HUES48 (cell line): ENCODE results near the gene MESP2.

Experiments used
- H3K27ac ChIP-seq: one replicate; pipeline ENCODE4 v1.7.0; 2013; ENCODE audit warnings: low read depth, low read length, inconsistent platforms
- H3K27me3 ChIP-seq: 2 replicates; pipeline ENCODE4 v1.6.1; 2013; ENCODE audit warnings: mild to moderate bottlenecking, low read length; ENCODE audit not compliant: control insufficient read depth, insufficient read depth
- H3K36me3 ChIP-seq: 2 replicates; pipeline ENCODE4 v1.6.1; 2013; ENCODE audit warnings: low read length; ENCODE audit not compliant: control insufficient read depth, insufficient read depth
- H3K4me1 ChIP-seq: 2 replicates; pipeline ENCODE4 v1.6.1; 2013; ENCODE audit warnings: mild to moderate bottlenecking, low read length; ENCODE audit not compliant: control insufficient read depth, insufficient read depth
- H3K4me3 ChIP-seq: 2 replicates; pipeline ENCODE4 v1.5.1; 2013; ENCODE audit warnings: mild to moderate bottlenecking, low read depth, low read length
- H3K9ac ChIP-seq: 2 replicates; pipeline ENCODE4 v1.6.1; 2013; ENCODE audit warnings: mild to moderate bottlenecking, low read depth, low read length, moderate library complexity
- H3K9me3 ChIP-seq: 2 replicates; pipeline ENCODE4 v1.6.1; 2013; ENCODE audit warnings: low read length; ENCODE audit not compliant: control insufficient read depth, insufficient read depth

The MESP2 gene

GRCh38 chr15:89822611-89822950 lies 46.4 kb downstream of the MESP2 start:
- H3K27me3 ChIP-seq: no peaks in the 10 kb centered on the region
- H3K9ac ChIP-seq: no peak overlapping the region
- H3K27ac ChIP-seq: no peak overlapping the region
- no peak overlapping the region for H3K4me3 ChIP-seq
- H3K9me3 ChIP-seq: no peaks in the 10 kb centered on the region
- H3K36me3 ChIP-seq: no peaks in the 10 kb centered on the region
- no peaks in the 10 kb centered on the region for H3K4me1 ChIP-seq

DNA sequence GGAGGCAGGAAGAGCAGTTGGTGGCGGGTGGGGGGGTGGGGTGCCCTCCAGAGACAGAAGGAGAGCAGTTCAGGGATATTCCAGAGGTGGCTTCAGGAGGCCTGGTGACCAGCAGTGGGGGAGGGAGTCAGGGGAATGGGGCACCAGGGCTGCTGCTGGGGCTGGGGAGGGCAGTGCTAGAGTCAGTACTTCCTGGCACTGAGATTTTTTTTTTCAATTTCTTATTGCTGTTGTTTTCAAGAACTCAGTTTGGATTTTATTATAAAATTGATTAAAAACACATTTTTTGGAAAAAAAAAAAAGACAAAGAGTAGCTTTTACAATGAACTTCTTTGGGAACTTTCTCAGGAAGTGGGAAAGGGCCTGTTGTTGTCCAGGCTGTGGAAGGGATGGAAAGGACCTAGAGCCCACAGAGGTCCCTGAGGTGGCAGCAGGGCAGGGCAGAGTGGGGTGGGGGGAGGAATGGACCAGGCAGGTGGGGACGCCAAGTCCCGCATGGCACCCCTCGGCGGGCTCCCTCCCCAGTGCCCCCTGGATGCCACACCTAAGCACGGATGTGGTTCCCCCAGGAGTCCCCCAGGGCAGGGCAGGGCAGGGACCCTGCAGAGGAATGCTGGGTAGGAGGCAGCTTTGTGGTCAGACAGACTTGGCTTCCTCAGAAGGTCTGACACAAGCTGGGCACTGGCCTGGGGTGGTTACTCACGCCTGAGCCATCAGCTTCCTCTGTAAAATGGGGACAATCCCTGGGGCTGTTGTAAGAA lies 47.0 kb downstream of the MESP2 start:
- no peak overlapping the region for H3K27ac ChIP-seq
- no peak overlapping the region for H3K9ac ChIP-seq
- H3K4me3 ChIP-seq: no peak overlapping the region
- no peaks in the 10 kb centered on the region for H3K27me3 ChIP-seq
- no peaks in the 10 kb centered on the region for H3K36me3 ChIP-seq
- H3K4me1 ChIP-seq: no peaks in the 10 kb centered on the region
- no peaks in the 10 kb centered on the region for H3K9me3 ChIP-seq

DNA sequence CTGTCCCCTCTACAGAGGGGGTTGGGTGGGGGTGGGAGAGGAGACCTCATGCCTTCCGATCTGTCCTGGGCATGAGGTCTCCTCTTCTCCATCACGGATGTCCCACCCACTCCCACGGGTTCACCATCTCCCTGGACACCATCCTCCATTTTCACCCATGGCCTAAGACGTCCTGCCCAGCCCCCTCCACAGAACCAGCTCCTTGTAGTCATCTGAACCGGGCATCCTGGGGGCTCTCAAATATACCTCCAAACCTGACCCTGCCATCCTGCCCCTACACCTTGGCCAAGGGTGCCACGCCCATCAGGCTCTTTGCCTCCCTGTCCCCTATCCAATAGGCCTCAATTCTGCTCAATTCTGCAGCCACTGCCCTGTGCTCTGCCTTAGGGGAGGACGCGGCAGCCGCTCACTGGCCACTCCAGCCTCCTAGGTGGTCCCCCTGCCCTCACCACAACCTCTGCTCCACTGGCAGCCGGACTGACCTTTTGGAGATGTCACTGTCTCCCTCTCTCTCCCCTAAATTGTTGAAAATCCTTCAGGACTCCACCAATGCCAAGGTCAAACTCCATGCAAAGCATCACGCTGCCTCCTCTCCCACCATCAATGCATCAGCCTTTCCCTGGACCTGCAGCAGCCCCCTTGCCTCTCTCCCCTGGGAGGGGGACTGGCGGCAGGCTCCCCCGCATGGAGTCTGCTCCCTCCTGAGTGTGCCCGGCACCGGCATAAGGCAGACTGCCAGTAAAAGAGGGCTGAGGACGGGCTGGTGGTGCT lies 47.9 kb downstream of the MESP2 start:
- Histone ChIP-seq H3K9me3 (no peaks in the 10 kb centered on the region), H3K4me3 (no peak overlapping the region), H3K36me3 (no peaks in the 10 kb centered on the region), H3K4me1 (no peaks in the 10 kb centered on the region), H3K9ac (no peak overlapping the region), H3K27me3 (no peaks in the 10 kb centered on the region), H3K27ac (no peak overlapping the region)

DNA sequence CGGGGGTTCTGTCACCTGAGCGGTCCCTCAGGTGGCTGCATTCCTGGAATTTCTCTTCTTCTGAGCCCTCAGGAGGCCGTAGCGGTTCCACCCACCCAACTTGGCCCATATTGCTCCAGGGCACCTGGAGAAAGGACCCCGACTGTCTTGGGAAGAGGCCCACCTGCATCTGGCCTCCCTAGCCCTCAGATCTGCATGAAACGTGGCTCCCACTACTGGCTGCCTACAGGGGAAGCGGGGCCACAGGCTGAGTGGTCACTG lies 48.4 kb downstream of the MESP2 start:
- Histone ChIP-seq H3K27ac (no peak overlapping the region), H3K27me3 (no peaks in the 10 kb centered on the region), H3K9ac (no peak overlapping the region), H3K9me3 (no peaks in the 10 kb centered on the region), H3K4me3 (no peak overlapping the region), H3K4me1 (no peaks in the 10 kb centered on the region), H3K36me3 (no peaks in the 10 kb centered on the region)

GRCh38 chr15:89825271-89825940 lies 49.3 kb downstream of the MESP2 start:
- no peaks in the 10 kb centered on the region for H3K4me1 ChIP-seq
- no peaks in the 10 kb centered on the region for H3K36me3 ChIP-seq
- no peak overlapping the region for H3K9ac ChIP-seq
- H3K9me3 ChIP-seq: no peaks in the 10 kb centered on the region
- H3K27me3 ChIP-seq: no peaks in the 10 kb centered on the region
- no peak overlapping the region for H3K27ac ChIP-seq
- H3K4me3 ChIP-seq: no peak overlapping the region

DNA sequence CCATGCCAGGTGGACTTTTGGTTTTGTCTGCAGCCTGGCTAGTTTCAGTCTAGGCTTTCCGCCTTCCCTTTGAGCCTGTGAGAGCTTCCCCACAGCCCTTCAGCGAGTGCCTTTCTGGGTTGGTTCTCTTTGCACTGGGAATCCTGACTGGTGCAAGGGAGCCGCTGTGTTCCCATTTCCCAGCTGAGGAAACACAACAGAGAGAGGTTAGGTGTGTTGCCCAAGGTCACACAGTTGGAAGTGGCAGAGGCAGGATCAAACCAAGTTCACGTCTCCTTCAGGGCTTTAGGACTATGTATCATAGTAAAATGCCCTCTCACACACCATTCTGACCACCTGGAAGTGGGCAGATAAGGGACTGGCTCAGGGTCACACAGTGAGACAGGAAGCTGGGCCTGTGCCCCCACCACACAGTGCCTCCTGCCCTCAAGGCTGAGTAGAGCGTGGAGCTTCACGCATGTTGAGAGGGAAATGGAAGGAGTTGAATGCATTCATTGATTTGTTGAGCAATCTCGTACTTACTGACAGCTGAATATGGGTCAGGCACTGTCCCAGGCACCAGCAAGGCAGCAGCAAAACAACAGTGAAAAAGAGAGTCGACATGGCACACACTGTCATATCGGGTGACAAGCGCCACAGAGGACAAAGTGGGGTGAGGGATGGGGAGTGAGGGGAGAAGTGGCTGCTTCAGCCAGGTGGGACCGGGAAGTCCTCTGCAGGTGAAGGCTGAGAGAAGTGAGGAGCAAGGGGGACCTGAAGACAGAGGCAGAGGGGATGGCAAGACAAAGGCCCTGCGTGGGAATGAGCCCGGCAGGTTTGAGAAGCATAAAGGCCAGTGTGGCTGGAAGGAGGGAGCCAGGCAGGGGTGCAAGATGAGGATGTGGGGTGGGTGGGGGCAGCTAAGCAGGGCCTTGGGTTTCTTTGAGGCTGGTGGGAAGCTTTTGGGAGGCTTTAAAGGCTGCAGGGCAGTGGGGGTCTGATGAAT lies 50.8 kb downstream of the MESP2 start:
- Histone ChIP-seq H3K9ac (no peak overlapping the region), H3K27ac (no peak overlapping the region), H3K4me1 (no peaks in the 10 kb centered on the region), H3K27me3 (no peaks in the 10 kb centered on the region), H3K9me3 (no peaks in the 10 kb centered on the region), H3K4me3 (no peak overlapping the region), H3K36me3 (no peaks in the 10 kb centered on the region; the same call in 1 of the 2 replicates)

GRCh38 chr15:89827829-89828228 lies 51.7 kb downstream of the MESP2 start:
- Histone ChIP-seq H3K4me3 (no peak overlapping the region), H3K9ac (no peak overlapping the region), H3K27ac (no peak overlapping the region), H3K36me3 (peaks cover 2% of the 10 kb centered on the region), H3K4me1 (no peaks in the 10 kb centered on the region), H3K27me3 (no peaks in the 10 kb centered on the region), H3K9me3 (no peaks in the 10 kb centered on the region)
